OCI-LY7 (cell line): ENCODE measurements around the gene LRAT. TPM values are rescaled to one million over a fixed set of nuclear protein-coding genes. Genes with fewer than 3 reads are reported as not detected.
"Not testable (repeated sequence)": the region's sequence is repeated elsewhere in the genome, so short reads cannot be mapped to it uniquely, and the experiment has no call there.

Experiments used
- BruUV-seq: library from RNA; stranded (reverse); fragments of 400-500 nt; replicated peaks from 2 replicates; lab custom pipeline; 2021; lab: Mats Ljungman, UMichigan
- CTCF ChIA-PET: fragments of 300-600 bp; sonication (Branson Sonifier 250); formaldehyde crosslinking; loops from one replicate; lab custom pipeline; 2022; ENCODE audit warnings: antibody characterized with exemption; ENCODE audit not compliant: unreplicated experiment; lab: Charles Lee
- POLR2A ChIA-PET: fragments of 300-600 bp; sonication (Branson Sonifier 250); formaldehyde crosslinking; loops from one replicate; lab custom pipeline; 2022; ENCODE audit warnings: antibody characterized with exemption; lab: Charles Lee
- DNase-seq: peaks from one replicate; pipeline ENCODE4 v3.0.0-alpha.2; 2015; ENCODE audit warnings: low spot score
- H2AFZ ChIP-seq: fragments of 200-600 bp; sonication (generic), shearing (Covaris generic); 2 replicates; pipeline ENCODE4 v1.6.1; 2014; ENCODE audit warnings: mild to moderate bottlenecking, antibody characterized with exemption, low read length, moderate library complexity
- H3K27ac ChIP-seq: fragments of 200-600 bp; sonication (generic); 2 replicates; pipeline ENCODE4 v1.5.1; 2014; ENCODE audit warnings: mixed run types, low read depth, mild to moderate bottlenecking, moderate library complexity, low read length, inconsistent platforms; ENCODE audit not compliant: poor library complexity, severe bottlenecking
- H3K36me3 ChIP-seq: fragments of 200-600 bp; sonication (generic); 2 replicates; pipeline ENCODE4 v1.6.1; 2014; ENCODE audit warnings: mild to moderate bottlenecking, antibody characterized with exemption, low read length, moderate library complexity, mixed read lengths; ENCODE audit not compliant: insufficient read depth
- H3K4me1 ChIP-seq: fragments of 200-600 bp; sonication (generic); 2 replicates; pipeline ENCODE4 v1.5.1; 2014; ENCODE audit warnings: mild to moderate bottlenecking, low read length; ENCODE audit not compliant: insufficient read depth, poor library complexity, severe bottlenecking
- H3K4me2 ChIP-seq: fragments of 200-600 bp; sonication (generic); 2 replicates; pipeline ENCODE4 v1.6.1; 2014; ENCODE audit warnings: mild to moderate bottlenecking, low read length
- H3K4me3 ChIP-seq: fragments of 200-600 bp; sonication (generic); 2 replicates; pipeline ENCODE4 v1.5.1; 2014; ENCODE audit warnings: mild to moderate bottlenecking, low read depth, low read length; ENCODE audit not compliant: poor library complexity, severe bottlenecking
- H3K79me2 ChIP-seq: fragments of 200-600 bp; sonication (generic); 2 replicates; pipeline ENCODE4 v1.6.1; 2016; ENCODE audit warnings: low read depth, mild to moderate bottlenecking, low read length, moderate library complexity, mixed read lengths; ENCODE audit not compliant: insufficient read depth
- H3K9me2 ChIP-seq: fragments of 200-600 bp; sonication (generic); 2 replicates; pipeline ENCODE4 v1.6.1; 2016; ENCODE audit warnings: mild to moderate bottlenecking, low read length, mixed read lengths; ENCODE audit not compliant: insufficient read depth
- H3K9me3 ChIP-seq: fragments of 200-600 bp; sonication (generic); 2 replicates; pipeline ENCODE4 v1.6.1; 2014; ENCODE audit warnings: mild to moderate bottlenecking, mixed run types, low read length, mixed read lengths
- H4K20me1 ChIP-seq: fragments of 200-600 bp; sonication (generic); 2 replicates; pipeline ENCODE4 v1.6.1; 2014; ENCODE audit warnings: mild to moderate bottlenecking, antibody characterized with exemption, low read length, moderate library complexity, mixed read lengths; ENCODE audit not compliant: insufficient read depth
- CTCF ChIP-seq: fragments of 200-600 bp; sonication (generic); conservative IDR thresholded peaks from 2 replicates; pipeline ENCODE4 v1.5.1; 2014; ENCODE audit warnings: mild to moderate bottlenecking, antibody characterized with exemption, low read length, moderate library complexity, mixed read lengths
- EZH2phosphoT487 ChIP-seq: fragments of 200-600 bp; sonication (generic); IDR thresholded peaks from 2 replicates; pipeline ENCODE4 v1.6.1; 2018; ENCODE audit warnings: low read depth, borderline replicate concordance, mild to moderate bottlenecking, mixed run types, antibody characterized with exemption, low read length, moderate library complexity, mixed read lengths
- intact Hi-C: fragments of 100-400 bp; cut with micrococcal nuclease; formaldehyde crosslinking; loops from one replicate; pipeline ENCODE4 v1.10.0; 2022; ENCODE audit not compliant: unreplicated experiment
- total RNA-seq, 2 experiments: library from RNA; depleted of rRNA in 1 of 2; stranded (reverse); fragments of >200 nt in 1 of 2; shearing (Covaris generic) in 1 of 2; gene quantifications; 2 replicates each; pipeline ENCODE4 v1.2.3, GENCODE V29; 2014 to 2022

Gene LRAT
- total RNA-seq, 2 experiments from 2014 or later: not detected

- TF ChIP-seq CTCF (no peak), EZH2phosphoT487 (no peak)
- no TSS peak for BruUV-seq
- H3K79me2 ChIP-seq: no peaks in the 10 kb centered on the region
- H3K36me3 ChIP-seq: no peaks in the 10 kb centered on the region
- DNase-seq: no peak
- CTCF ChIA-PET: no interaction called here
- no peak overlapping the region for H2AFZ ChIP-seq
- H3K9me2 ChIP-seq: no peaks in the 10 kb centered on the region
- H3K4me2 ChIP-seq: no peak overlapping the region
- H4K20me1 ChIP-seq: no peaks in the 10 kb centered on the region
- POLR2A ChIA-PET: interaction anchor here (0.9 to 1.1 kb wide), 2 partner anchors 11 to 35 kb away, joined by 3 read pairs; no protein-coding TSS in a partner anchor
- no peaks in the 10 kb centered on the region for H3K4me1 ChIP-seq
- intact Hi-C loops: no loop called here
- H3K4me3 ChIP-seq: no peak overlapping the region
- no peaks in the 10 kb centered on the region for H3K9me3 ChIP-seq
- H3K27ac ChIP-seq: no peak overlapping the region
Observed at GRCh38 chr4:154722262-154722661, 21.5 kb upstream of the LRAT start.

GRCh38 chr4:154723601-154724000 lies 20.2 kb upstream of the LRAT start:
- H3K4me1 ChIP-seq, H3K36me3 ChIP-seq, H2AFZ ChIP-seq, H3K4me2 ChIP-seq, H3K79me2 ChIP-seq, H4K20me1 ChIP-seq, H3K27ac ChIP-seq, H3K9me2 ChIP-seq, H3K4me3 ChIP-seq, BruUV-seq, DNase-seq, POLR2A ChIA-PET, H3K9me3 ChIP-seq, intact Hi-C loops, CTCF ChIA-PET: not testable (repeated sequence)

GRCh38 chr4:154727540-154727939 lies 16.3 kb upstream of the LRAT start:
- no peak overlapping the region for H3K4me2 ChIP-seq
- H3K27ac ChIP-seq: no peak overlapping the region
- no peak overlapping the region for H3K4me3 ChIP-seq
- H3K9me2 ChIP-seq: no peaks in the 10 kb centered on the region
- no peaks in the 10 kb centered on the region for H3K4me1 ChIP-seq
- intact Hi-C loops: no loop called here
- DNase-seq: no peak
- no peaks in the 10 kb centered on the region for H3K79me2 ChIP-seq
- no peak overlapping the region for H2AFZ ChIP-seq
- no peak for TF ChIP-seq CTCF
- TF ChIP-seq EZH2phosphoT487: no peak
- no TSS peak for BruUV-seq
- POLR2A ChIA-PET: no interaction called here
- no peaks in the 10 kb centered on the region for H4K20me1 ChIP-seq
- H3K9me3 ChIP-seq: no peaks in the 10 kb centered on the region
- H3K36me3 ChIP-seq: no peaks in the 10 kb centered on the region
- CTCF ChIA-PET: no interaction called here
